Measurements from ENCODE around the gene PPFIBP1.
"Not testable (repeated sequence)": the region's sequence is repeated elsewhere in the genome, so short reads cannot be mapped to it uniquely, and the experiment has no call there.

The PPFIBP1 gene

GRCh38 chr12:27544858-27545257, 20.9 kb downstream of the PPFIBP1 start:
- FAIRE-seq, result not testable (repeated sequence)

GRCh38 chr12:27545665-27546064, 21.7 kb downstream of the PPFIBP1 start:
- FAIRE-seq, result no peak

GRCh38 chr12:27547592-27547991, 23.6 kb downstream of the PPFIBP1 start:
- no peak for FAIRE-seq

GRCh38 chr12:27548301-27549199, 24.5 kb downstream of the PPFIBP1 start:
- no peak for FAIRE-seq

- no peak for FAIRE-seq
These were observed 25.3 kb downstream of the PPFIBP1 start for GRCh38 chr12:27549236-27549800.

GRCh38 chr12:27549801-27550652, 26.0 kb downstream of the PPFIBP1 start:
- FAIRE-seq, result no peak

GRCh38 chr12:27550653-27550975, 26.6 kb downstream of the PPFIBP1 start:
- FAIRE-seq, result no peak

GRCh38 chr12:27551172-27551840, 27.3 kb downstream of the PPFIBP1 start:
- no peak for FAIRE-seq

GRCh38 chr12:27552235-27552634, 28.2 kb downstream of the PPFIBP1 start:
- no peak for FAIRE-seq

- no peak for FAIRE-seq
These were observed 29.0 kb downstream of the PPFIBP1 start for GRCh38 chr12:27552886-27553560.

- no peak for FAIRE-seq
These were observed 29.9 kb downstream of the PPFIBP1 start for GRCh38 chr12:27553941-27554340.

GRCh38 chr12:27554421-27555186, 30.6 kb downstream of the PPFIBP1 start:
- no peak for FAIRE-seq

- peak; percentile 15 for FAIRE-seq
These were observed 31.4 kb downstream of the PPFIBP1 start for GRCh38 chr12:27555361-27555760.

- FAIRE-seq, result no peak
These were observed 32.1 kb downstream of the PPFIBP1 start for GRCh38 chr12:27555925-27556778.

GRCh38 chr12:27560126-27560525, 36.1 kb downstream of the PPFIBP1 start:
- FAIRE-seq, result no peak

- FAIRE-seq, result no peak
These were observed 37.7 kb downstream of the PPFIBP1 start for GRCh38 chr12:27561535-27562350.

- no peak for FAIRE-seq
These were observed 40.7 kb downstream of the PPFIBP1 start for GRCh38 chr12:27564612-27565213.

- FAIRE-seq, result no peak
These were observed 42.2 kb downstream of the PPFIBP1 start for GRCh38 chr12:27566159-27566558.

- no peak for FAIRE-seq
These were observed 42.6 kb downstream of the PPFIBP1 start for GRCh38 chr12:27566626-27567025.
